ENCODE measurements around the gene DENND5A.

GRCh38 chr11:9273376-9274336 is 8.5 kb upstream of the DENND5A start:
- TF ChIP-seq MYC (IDR thresholded peaks at IDR 0.05; ENCODE audit: low read depth, low read length) (no peak), MYC (CRISPR knock-in tag; IDR thresholded peaks at IDR 0.05; ENCODE audit: borderline replicate concordance, low read depth) (no peak), FOSL1 (tag; conservative IDR thresholded peaks at IDR 0.05) (no peak)
